ENCODE results near the gene LONRF2.

The LONRF2 gene

DNA sequence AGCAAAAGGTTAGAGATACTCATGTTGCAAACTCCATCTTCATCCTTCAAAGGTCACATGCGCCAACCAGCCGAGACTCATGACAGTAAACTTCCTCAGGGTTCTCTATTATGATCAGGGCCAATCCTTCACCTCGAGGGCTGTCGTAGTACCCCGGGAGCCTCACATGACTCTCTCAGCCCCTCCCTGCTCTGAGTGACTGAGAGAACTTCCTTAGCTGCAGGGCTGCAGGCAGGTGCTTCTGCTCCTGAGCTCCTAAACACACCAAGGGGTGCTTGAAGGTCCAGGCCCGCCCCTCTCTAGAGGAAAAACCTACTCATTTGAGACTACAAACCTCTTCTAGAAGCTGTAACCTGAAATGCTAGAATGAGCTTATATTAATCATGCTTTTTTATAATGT lies 48.2 kb downstream of the LONRF2 start:
- DNase-seq: no peak

DNA sequence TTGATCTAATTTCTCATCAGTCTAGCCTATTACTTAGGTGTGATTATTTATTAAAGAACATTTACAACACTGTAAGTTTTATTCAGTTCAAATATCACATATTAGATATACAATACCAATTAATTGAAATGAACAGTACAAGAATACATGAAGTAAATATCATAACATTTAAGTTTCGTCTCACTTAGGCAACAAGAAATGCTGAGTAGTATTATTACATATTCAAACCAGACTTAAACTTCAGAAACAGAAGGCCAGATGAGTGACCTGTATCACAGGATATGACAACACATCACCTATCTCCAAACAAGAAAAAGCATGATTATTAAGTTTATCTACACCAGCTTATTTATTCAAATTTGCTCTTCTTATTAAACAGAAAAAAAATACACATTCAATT lies 48.9 kb downstream of the LONRF2 start:
- DNase-seq: no peak

DNA sequence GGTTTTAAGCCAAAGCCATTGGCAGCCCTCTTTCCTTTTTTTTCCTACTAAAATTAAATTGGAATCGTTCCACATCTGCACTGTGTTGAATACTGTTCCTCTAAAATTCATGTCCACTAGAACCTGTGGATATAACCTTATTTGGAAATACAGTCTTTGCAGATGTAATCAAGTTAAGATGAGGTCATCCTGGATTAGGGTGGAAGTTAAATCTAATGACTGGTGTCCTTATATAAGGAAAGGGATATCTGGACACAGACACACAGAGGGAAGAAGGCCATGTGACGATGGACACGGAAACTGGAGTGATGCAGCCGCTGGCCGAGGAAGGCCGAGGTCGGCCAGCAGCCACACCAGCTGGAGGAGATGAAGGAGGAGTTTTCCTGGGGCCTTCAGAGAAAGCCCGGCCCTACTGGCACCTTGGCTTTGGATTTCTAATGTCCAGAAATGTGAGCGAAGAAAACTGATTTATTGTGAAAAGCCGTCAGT lies 49.4 kb downstream of the LONRF2 start:
- no peak for DNase-seq

GRCh38 chr2:100271210-100271609 lies 51.1 kb downstream of the LONRF2 start:
- no peak for DNase-seq

DNA sequence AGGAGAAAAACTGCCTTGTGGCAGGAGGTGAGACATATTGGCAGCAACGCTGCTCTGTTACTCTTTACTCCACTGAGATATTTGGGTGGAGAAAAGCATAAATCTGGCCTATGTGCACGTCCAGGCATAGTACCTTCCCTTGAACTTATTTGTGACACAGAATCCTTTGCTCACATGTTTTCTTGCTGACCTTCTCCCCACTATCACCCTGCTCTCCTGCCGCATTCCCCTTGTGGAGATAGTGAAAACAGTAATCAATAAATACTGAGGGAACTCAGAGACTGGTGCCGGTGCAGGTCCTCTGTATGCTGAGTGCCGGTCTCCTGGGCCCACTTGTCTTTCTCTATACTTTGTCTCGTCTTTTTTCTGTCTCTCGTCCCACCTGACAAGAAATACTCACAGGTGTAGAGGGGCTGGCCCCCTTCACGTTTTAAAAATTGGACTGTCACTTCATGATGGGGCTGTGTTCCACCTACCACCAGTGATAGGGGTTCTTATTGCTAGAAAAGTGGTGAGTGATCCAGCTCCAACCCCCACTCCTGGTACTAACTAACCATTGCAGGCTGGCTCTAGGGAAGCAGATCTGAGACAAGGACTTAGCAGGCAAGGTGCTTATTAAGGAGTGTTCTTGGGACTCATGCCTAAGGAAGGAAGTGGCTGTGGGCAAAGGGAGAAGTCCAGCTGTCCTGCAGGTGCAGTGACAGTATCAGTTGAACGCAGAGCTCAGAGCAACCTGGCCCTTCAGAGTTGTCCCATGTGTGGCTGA lies 51.7 kb downstream of the LONRF2 start:
- no peak for DNase-seq

DNA sequence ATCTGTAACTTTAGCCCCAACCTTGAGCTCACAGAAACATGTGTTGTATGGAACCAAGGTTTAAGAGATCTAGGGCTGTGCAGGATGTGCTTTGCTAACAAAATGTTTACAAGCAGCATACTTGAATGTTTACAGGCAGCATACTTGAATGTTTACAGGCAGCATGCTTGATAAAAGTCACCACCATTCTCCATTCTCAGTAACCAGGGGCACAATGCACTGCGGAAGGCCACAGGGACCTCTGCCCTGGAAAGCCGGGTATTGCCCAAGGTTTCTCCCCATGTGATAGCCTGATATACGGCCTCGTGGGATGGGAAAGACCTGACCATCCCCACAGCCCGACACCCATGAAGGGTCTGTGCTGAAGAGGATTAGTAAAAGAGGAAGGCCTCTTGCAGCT lies 52.4 kb downstream of the LONRF2 start:
- DNase-seq: no peak

DNA sequence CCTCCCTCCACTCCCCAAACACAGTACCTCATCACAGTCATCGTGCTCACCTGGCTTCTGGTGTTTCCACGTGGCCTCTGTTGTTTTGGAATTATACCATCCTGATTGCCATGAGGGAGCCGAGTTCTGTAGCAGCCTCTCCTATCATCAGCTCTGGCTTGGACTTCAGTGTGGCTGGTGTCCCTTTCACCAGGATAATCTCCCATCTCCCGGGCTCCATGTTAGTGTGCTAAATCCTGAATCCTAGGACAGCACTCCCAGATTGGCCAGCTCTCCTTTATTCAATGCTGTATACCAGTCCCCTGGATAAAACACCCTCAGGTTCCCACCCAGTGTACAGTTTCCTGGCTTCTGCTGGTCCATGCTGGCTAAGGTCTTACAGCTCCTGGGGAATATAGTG lies 53.3 kb downstream of the LONRF2 start:
- no peak for DNase-seq

GRCh38 chr2:100267751-100268150 lies 54.5 kb downstream of the LONRF2 start:
- no peak for DNase-seq

GRCh38 chr2:100266126-100266525 lies 56.2 kb downstream of the LONRF2 start:
- no peak for DNase-seq

DNA sequence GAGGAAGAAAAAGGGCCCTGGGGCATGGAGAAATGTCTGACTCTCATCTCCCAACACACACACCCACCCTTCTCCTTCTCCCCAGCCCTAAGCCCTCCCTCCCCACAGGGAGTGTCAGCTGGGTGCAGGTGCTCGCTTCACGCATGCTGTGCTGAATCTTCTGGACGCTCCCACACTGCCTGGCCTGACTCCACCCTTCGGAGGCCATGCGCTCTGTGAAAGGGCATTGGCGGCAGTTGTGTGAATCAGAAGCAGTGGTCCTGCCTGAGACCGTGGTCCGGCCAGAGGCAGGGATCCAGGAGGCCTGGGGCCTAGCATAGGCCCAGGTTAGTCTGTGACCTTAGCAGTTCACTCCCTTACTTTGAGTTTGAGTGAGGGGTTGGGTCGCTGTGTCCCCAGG lies 57.1 kb downstream of the LONRF2 start:
- no peak for DNase-seq

DNA sequence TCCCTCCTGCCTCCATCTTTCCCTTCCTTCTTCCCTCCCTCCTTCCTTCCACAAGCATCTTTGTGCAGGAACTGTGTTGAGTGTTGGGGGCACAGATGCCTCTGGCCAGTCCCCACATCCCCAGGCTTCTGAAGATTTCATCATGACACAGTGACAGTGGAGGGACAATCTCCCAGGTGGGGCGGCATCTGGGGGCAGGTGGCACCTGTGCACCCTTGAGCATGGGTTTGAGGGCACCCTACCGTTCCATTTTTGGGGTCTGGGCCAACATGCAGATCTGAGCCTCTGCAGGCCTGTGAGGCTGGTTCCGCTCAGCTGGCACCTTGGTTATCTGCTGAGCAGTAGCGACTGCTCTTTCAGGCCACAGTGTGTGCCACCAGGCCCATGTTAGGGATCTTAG lies 57.6 kb downstream of the LONRF2 start:
- DNase-seq: no peak

DNA sequence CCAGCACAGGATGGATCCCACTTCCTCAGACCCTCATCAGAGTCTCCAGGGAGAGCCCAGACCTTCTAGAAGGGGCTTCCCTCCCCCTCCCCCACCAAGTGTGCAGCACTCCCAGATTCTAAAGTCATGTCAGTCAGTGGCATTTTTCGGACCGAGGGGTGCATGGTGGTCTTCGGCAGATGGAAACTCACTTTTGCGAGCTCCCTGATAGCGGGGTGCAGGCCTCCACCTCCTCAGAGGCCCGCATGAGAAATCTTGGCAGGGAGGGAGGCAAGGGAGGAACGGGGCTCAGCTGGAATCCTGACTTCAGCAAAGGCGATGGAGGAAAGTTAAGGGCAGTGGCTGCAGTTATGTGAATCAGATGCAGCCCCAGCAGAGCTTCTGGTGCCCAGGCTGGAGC lies 58.2 kb downstream of the LONRF2 start:
- no peak for DNase-seq

DNA sequence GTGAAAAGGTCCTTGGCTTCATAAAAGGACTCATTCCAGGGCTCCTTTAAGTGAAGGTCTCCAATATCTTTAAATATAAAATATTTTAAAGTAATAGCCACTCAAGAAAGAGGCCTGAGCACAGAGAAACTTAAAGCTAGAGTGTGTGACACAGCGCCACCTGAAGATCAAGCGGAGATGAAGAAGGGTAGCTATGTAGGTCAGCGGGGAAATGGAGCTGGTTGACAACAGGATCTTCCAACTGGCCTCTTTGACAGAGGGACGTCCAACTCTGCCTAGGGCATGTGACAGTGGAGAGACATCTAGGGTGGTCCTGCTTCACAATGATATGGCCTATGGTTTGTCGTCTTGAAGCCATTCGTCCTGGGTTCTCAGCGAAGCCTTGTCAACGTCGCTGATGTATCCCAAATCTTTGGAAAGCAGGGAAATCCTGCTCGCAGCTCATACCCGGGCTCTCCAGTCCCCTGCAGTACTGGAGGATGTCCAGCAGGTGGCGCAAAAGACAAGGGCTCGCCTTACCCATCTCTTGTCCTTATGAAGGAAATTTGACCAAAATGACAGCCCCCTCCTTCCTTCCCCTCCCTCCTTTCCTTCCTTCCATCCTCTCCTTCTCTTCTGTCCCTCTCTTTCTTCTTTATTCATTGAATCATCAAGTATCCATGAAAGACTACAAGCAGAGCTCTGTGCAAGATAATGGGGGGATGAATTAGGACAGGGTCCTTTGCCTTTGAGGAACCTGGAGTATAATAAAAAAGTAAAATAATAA lies 59.6 kb downstream of the LONRF2 start:
- no peak for DNase-seq

GRCh38 chr2:100262046-100262445 lies 60.3 kb downstream of the LONRF2 start:
- no peak for DNase-seq

DNA sequence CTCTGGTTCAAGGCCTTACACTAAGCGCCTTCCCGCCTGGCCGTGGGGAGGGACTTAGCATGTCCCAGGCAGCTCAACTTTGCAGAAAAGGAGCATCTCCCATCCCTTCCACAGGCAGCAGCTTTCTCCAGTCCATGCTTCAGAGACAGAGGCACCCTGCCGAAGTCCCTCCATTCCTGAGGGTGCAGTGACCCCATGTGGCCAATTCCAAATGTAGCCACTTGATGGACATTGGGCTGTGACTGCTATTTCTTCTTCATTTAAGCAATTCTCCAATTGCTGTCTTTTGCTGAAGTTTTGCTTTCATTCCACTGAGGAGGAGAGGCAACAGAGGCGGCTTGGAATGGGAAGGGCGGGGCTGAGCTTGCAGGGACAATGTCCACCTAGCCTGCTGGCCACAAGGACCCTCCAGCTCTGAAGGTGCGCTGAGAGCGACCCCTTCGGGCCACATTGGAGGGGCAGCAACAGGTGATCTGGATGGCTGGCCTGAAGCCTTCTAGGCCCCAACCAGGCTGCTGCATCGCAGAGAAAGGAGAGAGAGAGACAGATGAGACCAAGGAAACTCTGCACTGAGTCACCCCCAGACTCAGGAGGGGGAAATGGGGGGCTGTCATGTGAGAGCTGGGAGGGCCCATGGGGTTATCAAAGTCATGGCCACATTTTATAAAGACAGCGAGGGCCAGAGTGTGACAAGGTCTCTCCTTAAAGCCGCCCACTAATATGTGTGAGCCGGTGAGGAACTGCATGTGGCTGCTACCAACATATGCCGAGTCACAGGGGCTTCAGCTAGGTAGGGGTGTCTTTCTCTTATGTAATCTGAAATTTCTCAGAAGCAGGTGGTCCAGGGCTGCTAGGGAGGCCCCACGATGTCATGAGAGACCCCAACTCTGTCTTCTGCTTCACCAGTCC lies 61.3 kb downstream of the LONRF2 start:
- DNase-seq: no peak

GRCh38 chr2:100259106-100259505 lies 63.2 kb downstream of the LONRF2 start:
- no peak for DNase-seq

- no peak for DNase-seq
Measured at GRCh38 chr2:100257939-100258338, 64.4 kb downstream of the LONRF2 start.

DNA sequence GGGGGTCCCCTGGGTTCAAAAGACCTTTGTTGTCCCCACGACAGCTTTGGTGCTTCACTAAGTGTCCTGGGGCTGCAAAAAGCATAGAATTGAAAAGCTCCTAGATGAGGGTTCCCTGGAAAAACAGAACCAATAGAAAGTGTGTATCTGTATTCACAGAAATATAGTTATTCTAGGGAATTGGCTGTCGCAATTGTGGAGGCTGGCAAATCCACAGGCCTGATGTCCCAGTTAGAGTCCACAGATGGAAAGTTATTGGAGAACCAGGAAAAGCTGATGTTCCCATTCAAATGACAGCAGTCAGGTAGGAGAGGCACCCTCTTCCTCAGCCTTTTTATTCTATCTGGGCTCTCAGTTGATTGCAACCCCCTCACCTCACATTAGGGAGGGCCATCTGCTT lies 65.5 kb downstream of the LONRF2 start:
- no peak for DNase-seq

DNA sequence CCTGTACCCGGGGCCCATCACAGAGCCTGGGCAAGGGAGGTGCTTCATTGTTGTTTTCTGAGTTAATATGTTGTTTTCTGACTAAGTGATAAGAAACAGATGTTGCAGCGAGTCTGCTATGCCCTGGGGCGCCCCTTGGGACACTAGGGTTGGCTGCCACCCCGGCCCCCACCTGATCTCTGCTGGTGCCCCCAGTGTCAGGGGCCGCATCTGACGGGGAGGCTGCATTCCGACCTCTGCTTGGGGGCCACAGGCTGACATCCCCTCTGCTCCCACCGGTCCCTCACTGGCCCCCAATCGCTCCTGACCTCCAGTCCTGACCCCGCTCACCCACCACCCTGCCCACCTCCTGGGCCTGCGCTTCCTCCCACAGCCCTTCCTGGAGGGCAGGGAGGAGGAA lies 65.9 kb downstream of the LONRF2 start:
- no peak for DNase-seq

- no peak for DNase-seq
Measured at GRCh38 chr2:100254646-100255210, 67.6 kb downstream of the LONRF2 start.

DNA sequence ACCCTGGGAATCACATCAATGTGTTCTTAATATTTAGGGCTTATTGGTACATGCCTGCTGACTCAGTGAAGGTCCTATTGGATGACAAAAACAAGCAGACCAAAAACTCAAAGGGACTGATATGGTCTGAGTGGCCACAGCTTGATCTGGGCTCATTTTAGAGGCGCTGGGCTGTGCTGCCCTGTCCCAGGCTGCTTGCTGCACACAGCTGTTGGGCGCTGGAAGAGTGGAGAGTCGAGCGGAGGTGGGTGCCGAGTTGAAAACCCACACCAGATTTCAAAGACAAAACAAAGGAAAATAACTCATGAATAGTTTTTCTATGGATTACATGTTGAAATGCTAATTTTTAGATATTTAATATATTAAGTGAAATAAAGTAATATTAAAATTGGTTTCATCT lies 68.5 kb downstream of the LONRF2 start:
- no peak for DNase-seq

GRCh38 chr2:100252811-100253698 lies 69.2 kb downstream of the LONRF2 start:
- no peak for DNase-seq

Measured in SIG-M5 (cell line).